ENCODE results near the gene UBAC1. TPM values are rescaled to one million over a fixed set of nuclear protein-coding genes. Genes with fewer than 3 reads are reported as not detected.

The UBAC1 gene
- total and polyA plus RNA-seq, 10 of the 15 experiments (the other 5 are each of a cell fraction or from before 2014, with no cell fraction given), result 16.7 to 54.6 (median 38.5) TPM

GRCh38 chr9:135965124-135965756 is 4.1 kb upstream of the UBAC1 start (continued):
- TF ChIP-seq CREB1 (IDR thresholded peaks at IDR 0.05; ENCODE audit: low read depth) (no peak), ZBED1 (IDR thresholded peaks at IDR 0.05; ENCODE audit: borderline replicate concordance) (no peak), NFIC (IDR thresholded peaks at IDR 0.05; ENCODE audit: low read depth, low read length) (no peak), KLF5 (IDR thresholded peaks at IDR 0.05; ENCODE audit: partially characterized antibody) (no peak), BCL3 (IDR thresholded peaks at IDR 0.05; ENCODE audit: borderline replicate concordance, insufficient read depth, low read depth, low read length, poor library complexity, severe bottlenecking) (no peak), BACH1 (IDR thresholded peaks at IDR 0.05; ENCODE audit: borderline replicate concordance) (no peak), TCF3 (IDR thresholded peaks at IDR 0.05; ENCODE audit: borderline replicate concordance, insufficient read depth, low read depth, low read length) (no peak), CEBPB (IDR thresholded peaks at IDR 0.05; ENCODE audit: borderline replicate concordance in 1 of 2, low read depth in 2 of 2, low read length in 2 of 2) (no peak)

- ATAC-seq, result no peak
- no peak for TF ChIP-seq CTCF (IDR thresholded peaks at IDR 0.05 in 2 of 3, conservative IDR thresholded peaks at IDR 0.05 in 1 of 3; ENCODE audit: control insufficient read depth in 2 of 3, extremely low read depth in 1 of 3, insufficient read depth in 1 of 3, low read depth in 3 of 3, low read length in 3 of 3)
- TF ChIP-seq POU2F2 (IDR thresholded peaks at IDR 0.05; ENCODE audit: borderline replicate concordance, low read depth, low read length), result no peak
- no peak for TF ChIP-seq JUNB (IDR thresholded peaks at IDR 0.05)
- no peak for TF ChIP-seq RCOR1 (conservative IDR thresholded peaks at IDR 0.05; ENCODE audit: low read depth, low read length)
- no peak for TF ChIP-seq TARDBP (IDR thresholded peaks at IDR 0.05; ENCODE audit: borderline replicate concordance)
- no peak for TF ChIP-seq CBX3 (IDR thresholded peaks at IDR 0.05; ENCODE audit: borderline replicate concordance, low read depth)
- no peak for TF ChIP-seq STAT1 (conservative IDR thresholded peaks at IDR 0.05)
- no peak for TF ChIP-seq SMAD1 (IDR thresholded peaks at IDR 0.05; ENCODE audit: low read depth, partially characterized antibody)
- no peak for TF ChIP-seq CREB1 (IDR thresholded peaks at IDR 0.05; ENCODE audit: low read depth)
- TF ChIP-seq CHD2 (IDR thresholded peaks at IDR 0.05; ENCODE audit: borderline replicate concordance, low read depth, low read length), result no peak
- TF ChIP-seq BRCA1 (IDR thresholded peaks at IDR 0.05; ENCODE audit: low read depth, low read length), result no peak
- TF ChIP-seq FOS (IDR thresholded peaks at IDR 0.05; ENCODE audit: borderline replicate concordance, extremely low read depth, insufficient read length), result no peak
- TF ChIP-seq BMI1 (IDR thresholded peaks at IDR 0.05; ENCODE audit: borderline replicate concordance), result no peak
- no peak for TF ChIP-seq MYB (IDR thresholded peaks at IDR 0.05; ENCODE audit: borderline replicate concordance, low read depth, low read length)
Observed at GRCh38 chr9:135963938-135964337, 2.8 kb upstream of the UBAC1 start.

More at GRCh38 chr9:135963938-135964337, 2.8 kb upstream of the UBAC1 start:
- Histone ChIP-seq H3K9me3 (replicated peaks; ENCODE audit: control insufficient read depth, insufficient read depth, low read length) (no peaks in the 10 kb centered on the region), H3K4me3 (no peak overlapping the region), H4K20me1 (ENCODE audit: control insufficient read depth, insufficient read depth) (peaks cover 4% of the 10 kb centered on the region; the same call in 1 of the 2 replicates), H2AFZ (ENCODE audit: control insufficient read depth, low read depth, low read length) (no peak overlapping the region), H3K9ac (ENCODE audit: control insufficient read depth, insufficient read depth, low read length) (no peak overlapping the region), H3K27ac (ENCODE audit: control insufficient read depth, insufficient read depth) (no peak overlapping the region), H3K79me2 (ENCODE audit: control insufficient read depth, insufficient read depth, low read length) (peaks cover 18% of the 10 kb centered on the region), H3K4me2 (ENCODE audit: control insufficient read depth, insufficient read depth) (no peak overlapping the region), H3K4me1 (ENCODE audit: control insufficient read depth, insufficient read depth, low read length) (peaks cover 6% of the 10 kb centered on the region), H3K36me3 (ENCODE audit: control insufficient read depth in 2 of 2, insufficient read depth in 2 of 2, low read length in 1 of 2) (no peaks in the 10 kb centered on the region), H3K27me3 (replicated peaks in 1 of 2; ENCODE audit: control insufficient read depth in 2 of 2, insufficient read depth in 2 of 2, low read length in 1 of 2) (no peaks in the 10 kb centered on the region; a peak in 1 of 4 replicates)
- ChIA-PET POLR2A (interaction anchor here (0.6 kb wide), 1 partner anchor 157 kb away, joined by 3 read pairs; no protein-coding TSS in a partner anchor), SMC1A (ENCODE audit: uncharacterized antibody, unreplicated experiment) (no interaction called here), CTCF (no interaction called here), RAD21 (ENCODE audit: unreplicated experiment) (no interaction called here)
- intact Hi-C loops (cut with micrococcal nuclease; ENCODE audit: unreplicated experiment) (loop anchor here (5.0 to 10.0 kb wide), 2 partner anchors 57 to 321 kb away; partner anchors contain the start of gene CAMSAP1), in situ Hi-C loops (cut with MboI) (loop anchor here (5.0 kb wide), 1 partner anchor 158 kb away; no protein-coding TSS in a partner anchor)
- WGBS (ENCODE audit: insufficient coverage, insufficient replicate concordance, low lambda C conversion rate, missing lambda C conversion rate), result 27% methylated on average over 6 of the region's 10 CpGs
- FAIRE-seq (no peak), DNase-seq (ENCODE audit: low read depth, low spot score) (no peak)
- no TSS peak for BruUV-seq (replicated peaks)
